K562 (cell line): ENCODE measurements around the gene CCDC88A. TPM values are rescaled to one million over a fixed set of nuclear protein-coding genes. Genes with fewer than 3 reads are reported as not detected.

ENCODE experiments used
- ATAC-seq: fragments of 200-7000 bp; cut with Tn5 transposase; 3 replicates; pipeline ENCODE4 v1.9.1; 2020; ENCODE audit warnings: moderate library complexity
- BruUV-seq: library from RNA; stranded (reverse); fragments of 400-500 nt; replicated peaks from 2 replicates; lab custom pipeline; 2021; lab: Mats Ljungman, UMichigan
- CTCF ChIA-PET: fragments of 300-600 bp; formaldehyde crosslinking; extraction: SDS; loops from one replicate; lab custom pipeline; 2021; ENCODE audit warnings: low intra/inter-chr PET ratio; lab: Yijun Ruan, JAX
- POLR2A ChIA-PET: fragments of 300-600, 350-650 bp; sonication (Branson Sonifier 250); formaldehyde crosslinking; extraction: SDS; loops from one replicate; lab custom pipeline; 2021; ENCODE audit warnings: antibody characterized with exemption, inconsistent platforms; lab: Yijun Ruan, JAX
- DNase-seq, 4 experiments: peaks; one replicate each; pipeline versions ENCODE4 v3.0.0 to v3.0.0-alpha.2; 2011 to 2018; ENCODE audit warnings: low spot score in 3 of 4, mixed read lengths in 3 of 4; ENCODE audit errors: extremely low read depth in 1 of 4
- FAIRE-seq: peaks from 2 replicates; lab custom pipeline; 2011; peaks lifted over from hg19 to GRCh38; lab: Jason Lieb, UNC
- H2AFZ ChIP-seq: 2 replicates; pipeline ENCODE4 v1.6.0; 2011; ENCODE audit warnings: low read depth, low read length, control low read depth, inconsistent platforms
- H3K27ac ChIP-seq: fragments of 200-600 bp; 3 replicates; pipeline ENCODE4 v1.8.0; 2011; ENCODE audit warnings: low read depth, mild to moderate bottlenecking, control low read depth, inconsistent platforms, low read length, moderate library complexity, mixed read lengths; ENCODE audit errors: extremely low read depth
- H3K27me3 ChIP-seq, 2 experiments: fragments of 300-600 bp in 1 of 2; 2 replicates in 1 of 2; 3 replicates in 1 of 2; pipeline versions ENCODE4 v1.6.0 to v1.8.0; 2011; ENCODE audit warnings: inconsistent platforms in 2 of 2, low read length in 2 of 2, mild to moderate bottlenecking in 1 of 2, mixed read lengths in 1 of 2, moderate library complexity in 1 of 2; ENCODE audit not compliant: control insufficient read depth in 2 of 2, insufficient read depth in 2 of 2
- H3K36me3 ChIP-seq: fragments of 300-600 bp; 3 replicates; pipeline ENCODE4 v1.8.0; 2011; ENCODE audit warnings: mild to moderate bottlenecking, low read length, inconsistent platforms; ENCODE audit not compliant: control insufficient read depth, insufficient read depth
- H3K4me1 ChIP-seq, 2 experiments: fragments of 200-600 bp in 1 of 2; replicated peaks in 1 of 2; 2 replicates in 1 of 2; 3 replicates in 1 of 2; pipeline versions ENCODE4 v1.5.1 to v1.8.0; 2011; ENCODE audit warnings: inconsistent platforms in 2 of 2, low read length in 2 of 2, mild to moderate bottlenecking in 1 of 2, mixed read lengths in 1 of 2, moderate library complexity in 1 of 2; ENCODE audit not compliant: control insufficient read depth in 2 of 2, insufficient read depth in 2 of 2
- H3K4me2 ChIP-seq: 2 replicates; pipeline ENCODE4 v1.6.1; 2011; ENCODE audit warnings: low read length, control low read depth, inconsistent platforms, mixed read lengths; ENCODE audit not compliant: insufficient read depth
- H3K4me3 ChIP-seq: fragments of 200-600 bp; sonication (generic), shearing (Covaris generic); 2 replicates; pipeline ENCODE4 v1.5.1; 2016; ENCODE audit warnings: control low read depth, inconsistent platforms
- H3K79me2 ChIP-seq: fragments of 200-600 bp; 3 replicates; pipeline ENCODE4 v1.8.0; 2011; ENCODE audit warnings: low read length, inconsistent platforms; ENCODE audit not compliant: control insufficient read depth, insufficient read depth
- H3K9ac ChIP-seq, 2 experiments: 2 replicates each; pipeline versions ENCODE4 v1.6.0 to v1.6.1; 2011; ENCODE audit warnings: low read depth in 2 of 2, low read length in 2 of 2, control low read depth in 1 of 2, inconsistent platforms in 1 of 2, mild to moderate bottlenecking in 1 of 2, mixed read lengths in 1 of 2; ENCODE audit not compliant: insufficient read depth in 1 of 2
- H3K9me1 ChIP-seq: one replicate; pipeline ENCODE4 v1.6.0; 2011; ENCODE audit warnings: inconsistent platforms, mild to moderate bottlenecking, low read length, moderate library complexity; ENCODE audit not compliant: control insufficient read depth, insufficient read depth
- H3K9me3 ChIP-seq: replicated peaks from 2 replicates; pipeline ENCODE4 v1.5.1; 2011; ENCODE audit warnings: low read depth, low read length, inconsistent platforms; ENCODE audit not compliant: control insufficient read depth, insufficient read depth
- H4K20me1 ChIP-seq: replicated peaks from 2 replicates; pipeline ENCODE4 v1.6.1; 2011; ENCODE audit warnings: low read length, inconsistent platforms, mixed read lengths; ENCODE audit not compliant: control insufficient read depth, insufficient read depth
- AFF4 ChIP-seq: sonication (generic); formaldehyde crosslinking; IDR thresholded peaks from 2 replicates; pipeline ENCODE4 v1.8.0; 2023; ENCODE audit warnings: mild to moderate bottlenecking, missing genetic modification reagents
- BCOR ChIP-seq: fragments of 450-650 bp; IDR thresholded peaks from 2 replicates; pipeline ENCODE4 v1.6.1; 2016
- ETS2 ChIP-seq: IDR thresholded peaks from 2 replicates; pipeline ENCODE4 v1.6.1; 2016; ENCODE audit warnings: borderline replicate concordance, missing genetic modification characterization, mild to moderate bottlenecking, moderate library complexity, missing compliant biosample characterization; ENCODE audit not compliant: poor library complexity, severe bottlenecking
- FOS ChIP-seq: IDR thresholded peaks from 3 replicates; pipeline ENCODE4 v1.6.1; 2011; ENCODE audit not compliant: insufficient read length; ENCODE audit errors: extremely low read depth
- GTF2A2 ChIP-seq: IDR thresholded peaks from 2 replicates; pipeline ENCODE4 v1.6.1; 2016; ENCODE audit warnings: mild to moderate bottlenecking, missing genetic modification characterization, missing compliant biosample characterization
- KDM5B ChIP-seq: fragments of 200-600 bp; sonication (generic); IDR thresholded peaks from 2 replicates; pipeline ENCODE4 v1.6.1; 2012; ENCODE audit warnings: low read depth, mild to moderate bottlenecking, moderate library complexity, low read length, control low read depth, inconsistent platforms; ENCODE audit not compliant: insufficient replicate concordance
- POLR2AphosphoS2 ChIP-seq: IDR thresholded peaks from 2 replicates; pipeline ENCODE4 v1.6.1; 2012; ENCODE audit warnings: low read length, improper control_type of control experiment
- ZNF121 ChIP-seq: sonication (generic); formaldehyde crosslinking; conservative IDR thresholded peaks from 2 replicates; pipeline ENCODE4 v1.8.0; 2022; ENCODE audit warnings: missing genetic modification reagents
- ZNF282 ChIP-seq: sonication (generic); formaldehyde crosslinking; IDR thresholded peaks from 2 replicates; pipeline ENCODE4 v1.8.1; 2023; ENCODE audit warnings: missing genetic modification reagents
- WGBS: fragments of 100-300 bp; shearing (Covaris generic); methylation state at CpG from one replicate; pipeline ENCODE4 v1.1.6; 2016; ENCODE audit warnings: low coverage, mixed read lengths; ENCODE audit not compliant: insufficient coverage; ENCODE audit errors: missing lambda C conversion rate; 5-methylcytosine and 5-hydroxymethylcytosine counted together
- in situ Hi-C: fragments of 300-500 bp; cut with MboI; formaldehyde crosslinking; loops from 4 replicates; pipeline ENCODE4 v1.15.0; 2018; ENCODE audit warnings: inconsistent platforms, mixed read lengths
- intact Hi-C: fragments of 100-400 bp; cut with micrococcal nuclease; formaldehyde crosslinking; loops from 2 replicates; pipeline ENCODE4 v1.14.2; 2022
- polyA plus RNA-seq, 8 experiments: library from polyadenylated mRNA; depleted of rRNA in 4 of 8; stranded (reverse) in 5 of 8; unstranded in 3 of 8; fragments of >200 nt; fragmentation: Nextera tagmentation in 2 of 8; fragmentation: Illumina TruSeq in 1 of 8; extraction: Ambion mirVana in 2 of 8; extraction: Trizol in 1 of 8; gene quantifications; 2 replicates each; pipeline versions ENCODE4 v1.2.1 to v1.2.3, GENCODE V29; 2011 to 2014; ENCODE audit warnings: inconsistent platforms in 1 of 8, missing spikeins in 1 of 8
- total RNA-seq, 7 experiments: library from RNA; depleted of rRNA in 6 of 7; stranded (reverse); fragments of >200 nt in 6 of 7; fragmentation: Illumina TruSeq in 2 of 7; extraction: Trizol in 2 of 7; gene quantifications; 2 replicates each; pipeline versions ENCODE4 v1.2.1 to v1.2.3, GENCODE V29; 2011 to 2021; ENCODE audit warnings: low replicate concordance in 1 of 7
- TF ChIP-seq, protein P1 (sequence below): fragments of 450-650 bp; formaldehyde crosslinking; IDR thresholded peaks from 2 replicates; pipeline ENCODE4 v1.4.0; 2022; ENCODE audit warnings: missing genetic modification characterization
- TF ChIP-seq, protein P2 (sequence below), 2 experiments: fragments of 150-350 bp in 1 of 2; IDR thresholded peaks; 2 replicates each; pipeline ENCODE4 v1.6.1; 2012 to 2016; ENCODE audit warnings: low read depth in 2 of 2, low read length in 2 of 2, mild to moderate bottlenecking in 1 of 2, moderate library complexity in 1 of 2
- TF ChIP-seq, protein P3 (sequence below), 2 experiments: fragments of 450-650 bp; conservative IDR thresholded peaks; 2 replicates each; pipeline ENCODE4 v1.6.1; 2017; ENCODE audit warnings: mild to moderate bottlenecking in 2 of 2, moderate library complexity in 2 of 2

CCDC88A gene
- total and polyA plus RNA-seq, 9 of the 15 experiments (the other 6 are each of a cell fraction or from before 2014, with no cell fraction given) = 29.3 to 102 (median 55.6) TPM

- FAIRE-seq (no peak), DNase-seq (no peak), ATAC-seq (no peak)
- no TSS peak for BruUV-seq
- no peaks in the 10 kb centered on the region for H3K9me1 ChIP-seq
- H3K4me2 ChIP-seq = no peak overlapping the region
- WGBS = 11% methylated on average over 2 of the region's 2 CpGs
- intact Hi-C loops = no loop called here
- no peak overlapping the region for H3K4me3 ChIP-seq
- no peak overlapping the region for H2AFZ ChIP-seq
- H3K4me1 ChIP-seq = no peaks in the 10 kb centered on the region
- ChIA-PET POLR2A (interaction anchor here (0.7 kb wide), 1 partner anchor 32 kb away, joined by 3 read pairs; no protein-coding TSS in a partner anchor), CTCF (no interaction called here)
- H4K20me1 ChIP-seq = no peaks in the 10 kb centered on the region
- H3K9me3 ChIP-seq = no peaks in the 10 kb centered on the region
- no peaks in the 10 kb centered on the region for H3K27me3 ChIP-seq
- H3K27ac ChIP-seq = no peak overlapping the region
- H3K9ac ChIP-seq = no peak overlapping the region
- in situ Hi-C loops = no loop called here
- no peaks in the 10 kb centered on the region for H3K79me2 ChIP-seq
- H3K36me3 ChIP-seq = no peaks in the 10 kb centered on the region
- TF ChIP-seq ETS2 (tag) (no peak), ZNF121 (CRISPR knock-in tag) (no peak), POLR2AphosphoS2 (no peak), BCOR (no peak), KDM5B (no peak), FOS (no peak), ZNF282 (CRISPR knock-in tag) (no peak), GTF2A2 (no peak), AFF4 (no peak)
- TF ChIP-seq, protein P1, sequence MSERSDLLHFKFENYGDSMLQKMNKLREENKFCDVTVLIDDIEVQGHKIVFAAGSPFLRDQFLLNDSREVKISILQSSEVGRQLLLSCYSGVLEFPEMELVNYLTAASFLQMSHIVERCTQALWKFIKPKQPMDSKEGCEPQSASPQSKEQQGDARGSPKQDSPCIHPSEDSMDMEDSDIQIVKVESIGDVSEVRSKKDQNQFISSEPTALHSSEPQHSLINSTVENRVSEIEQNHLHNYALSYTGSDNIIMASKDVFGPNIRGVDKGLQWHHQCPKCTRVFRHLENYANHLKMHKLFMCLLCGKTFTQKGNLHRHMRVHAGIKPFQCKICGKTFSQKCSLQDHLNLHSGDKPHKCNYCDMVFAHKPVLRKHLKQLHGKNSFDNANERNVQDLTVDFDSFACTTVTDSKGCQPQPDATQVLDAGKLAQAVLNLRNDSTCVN (CRISPR knock-in tag) = no peak
- TF ChIP-seq, protein P2, sequence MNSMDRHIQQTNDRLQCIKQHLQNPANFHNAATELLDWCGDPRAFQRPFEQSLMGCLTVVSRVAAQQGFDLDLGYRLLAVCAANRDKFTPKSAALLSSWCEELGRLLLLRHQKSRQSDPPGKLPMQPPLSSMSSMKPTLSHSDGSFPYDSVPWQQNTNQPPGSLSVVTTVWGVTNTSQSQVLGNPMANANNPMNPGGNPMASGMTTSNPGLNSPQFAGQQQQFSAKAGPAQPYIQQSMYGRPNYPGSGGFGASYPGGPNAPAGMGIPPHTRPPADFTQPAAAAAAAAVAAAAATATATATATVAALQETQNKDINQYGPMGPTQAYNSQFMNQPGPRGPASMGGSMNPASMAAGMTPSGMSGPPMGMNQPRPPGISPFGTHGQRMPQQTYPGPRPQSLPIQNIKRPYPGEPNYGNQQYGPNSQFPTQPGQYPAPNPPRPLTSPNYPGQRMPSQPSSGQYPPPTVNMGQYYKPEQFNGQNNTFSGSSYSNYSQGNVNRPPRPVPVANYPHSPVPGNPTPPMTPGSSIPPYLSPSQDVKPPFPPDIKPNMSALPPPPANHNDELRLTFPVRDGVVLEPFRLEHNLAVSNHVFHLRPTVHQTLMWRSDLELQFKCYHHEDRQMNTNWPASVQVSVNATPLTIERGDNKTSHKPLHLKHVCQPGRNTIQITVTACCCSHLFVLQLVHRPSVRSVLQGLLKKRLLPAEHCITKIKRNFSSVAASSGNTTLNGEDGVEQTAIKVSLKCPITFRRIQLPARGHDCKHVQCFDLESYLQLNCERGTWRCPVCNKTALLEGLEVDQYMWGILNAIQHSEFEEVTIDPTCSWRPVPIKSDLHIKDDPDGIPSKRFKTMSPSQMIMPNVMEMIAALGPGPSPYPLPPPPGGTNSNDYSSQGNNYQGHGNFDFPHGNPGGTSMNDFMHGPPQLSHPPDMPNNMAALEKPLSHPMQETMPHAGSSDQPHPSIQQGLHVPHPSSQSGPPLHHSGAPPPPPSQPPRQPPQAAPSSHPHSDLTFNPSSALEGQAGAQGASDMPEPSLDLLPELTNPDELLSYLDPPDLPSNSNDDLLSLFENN (IDR thresholded peaks at IDR 0.05; ENCODE audit: low read depth in 2 of 2, low read length in 2 of 2) = no peak
- TF ChIP-seq, protein P3, sequence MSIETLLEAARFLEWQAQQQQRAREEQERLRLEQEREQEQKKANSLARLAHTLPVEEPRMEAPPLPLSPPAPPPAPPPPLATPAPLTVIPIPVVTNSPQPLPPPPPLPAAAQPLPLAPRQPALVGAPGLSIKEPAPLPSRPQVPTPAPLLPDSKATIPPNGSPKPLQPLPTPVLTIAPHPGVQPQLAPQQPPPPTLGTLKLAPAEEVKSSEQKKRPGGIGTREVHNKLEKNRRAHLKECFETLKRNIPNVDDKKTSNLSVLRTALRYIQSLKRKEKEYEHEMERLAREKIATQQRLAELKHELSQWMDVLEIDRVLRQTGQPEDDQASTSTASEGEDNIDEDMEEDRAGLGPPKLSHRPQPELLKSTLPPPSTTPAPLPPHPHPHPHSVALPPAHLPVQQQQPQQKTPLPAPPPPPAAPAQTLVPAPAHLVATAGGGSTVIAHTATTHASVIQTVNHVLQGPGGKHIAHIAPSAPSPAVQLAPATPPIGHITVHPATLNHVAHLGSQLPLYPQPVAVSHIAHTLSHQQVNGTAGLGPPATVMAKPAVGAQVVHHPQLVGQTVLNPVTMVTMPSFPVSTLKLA (conservative IDR thresholded peaks at IDR 0.05) = no peak
Observed at GRCh38 chr2:55451699-55452098, 32.0 kb upstream of the CCDC88A start.
